HPDE6-E6E7 (cell line): ENCODE results near the gene SH2D4B.

Source experiments
- DNase-seq: peaks from one replicate; pipeline ENCODE4 v3.0.0; 2011; ENCODE audit warnings: missing footprints; ENCODE audit errors: extremely low spot score

SH2D4B gene

GRCh38 chr10:80633383-80633860, 95.7 kb downstream of the SH2D4B start:
- DNase-seq = no peak

- no peak for DNase-seq
Measured at GRCh38 chr10:80633910-80634309, 96.2 kb downstream of the SH2D4B start.

- DNase-seq = no peak
Measured at GRCh38 chr10:80642661-80643060, 105.0 kb downstream of the SH2D4B start.

GRCh38 chr10:80646366-80646765, 108.7 kb downstream of the SH2D4B start:
- DNase-seq = no peak

GRCh38 chr10:80647173-80647833, 109.6 kb downstream of the SH2D4B start:
- DNase-seq = no peak

- DNase-seq = no peak
Measured at GRCh38 chr10:80648106-80648505, 110.4 kb downstream of the SH2D4B start.

- DNase-seq = no peak
Measured at GRCh38 chr10:80649183-80649582, 111.5 kb downstream of the SH2D4B start.

GRCh38 chr10:80655898-80656297, 118.2 kb downstream of the SH2D4B start:
- no peak for DNase-seq

- DNase-seq = no peak
Measured at GRCh38 chr10:80658068-80658467, 120.4 kb downstream of the SH2D4B start.

- DNase-seq = no peak
Measured at GRCh38 chr10:80659289-80659688, 121.6 kb downstream of the SH2D4B start.

GRCh38 chr10:80660266-80660665, 122.6 kb downstream of the SH2D4B start:
- no peak for DNase-seq

GRCh38 chr10:80660736-80661135, 123.0 kb downstream of the SH2D4B start:
- DNase-seq = no peak

- no peak for DNase-seq
Measured at GRCh38 chr10:80661526-80661925, 123.8 kb downstream of the SH2D4B start.

- DNase-seq = peak; percentile 67
Measured at GRCh38 chr10:80662429-80663261, 124.9 kb downstream of the SH2D4B start.

GRCh38 chr10:80664071-80664680, 126.5 kb downstream of the SH2D4B start:
- peak; percentile 65 for DNase-seq

GRCh38 chr10:80669485-80669884, 131.8 kb downstream of the SH2D4B start:
- DNase-seq = no peak

GRCh38 chr10:80670774-80671173, 133.1 kb downstream of the SH2D4B start:
- no peak for DNase-seq

GRCh38 chr10:80671847-80672246, 134.1 kb downstream of the SH2D4B start:
- no peak for DNase-seq

GRCh38 chr10:80672613-80673012, 134.9 kb downstream of the SH2D4B start:
- DNase-seq = no peak

GRCh38 chr10:80674809-80675208, 137.1 kb downstream of the SH2D4B start:
- no peak for DNase-seq

- no peak for DNase-seq
Measured at GRCh38 chr10:80681142-80681541, 143.4 kb downstream of the SH2D4B start.

GRCh38 chr10:80684259-80684658, 146.6 kb downstream of the SH2D4B start:
- peak; percentile 25 for DNase-seq

GRCh38 chr10:80685355-80685754, 147.7 kb downstream of the SH2D4B start:
- DNase-seq = no peak
